ENCODE measurements around the gene TMX1.

DNA sequence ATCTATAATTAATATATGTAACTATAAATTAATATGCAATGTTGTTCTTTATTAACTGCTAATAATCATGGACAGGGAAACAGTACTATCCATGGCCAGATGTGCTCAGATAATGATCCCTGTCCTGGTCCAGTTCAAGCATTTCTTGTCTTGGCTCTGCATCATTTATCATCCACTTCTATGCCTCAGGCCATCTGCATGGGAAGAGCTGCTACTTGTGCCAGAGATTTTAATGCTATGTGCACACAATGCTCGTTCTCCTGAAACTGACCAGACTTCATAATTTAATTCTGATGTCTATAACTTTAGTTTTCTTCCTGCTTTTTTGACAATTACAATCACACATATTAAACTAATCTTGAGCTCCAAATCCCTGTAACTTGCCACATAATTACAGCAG, 11.2 kb upstream of the TMX1 start:
- TF ChIP-seq, protein P1, sequence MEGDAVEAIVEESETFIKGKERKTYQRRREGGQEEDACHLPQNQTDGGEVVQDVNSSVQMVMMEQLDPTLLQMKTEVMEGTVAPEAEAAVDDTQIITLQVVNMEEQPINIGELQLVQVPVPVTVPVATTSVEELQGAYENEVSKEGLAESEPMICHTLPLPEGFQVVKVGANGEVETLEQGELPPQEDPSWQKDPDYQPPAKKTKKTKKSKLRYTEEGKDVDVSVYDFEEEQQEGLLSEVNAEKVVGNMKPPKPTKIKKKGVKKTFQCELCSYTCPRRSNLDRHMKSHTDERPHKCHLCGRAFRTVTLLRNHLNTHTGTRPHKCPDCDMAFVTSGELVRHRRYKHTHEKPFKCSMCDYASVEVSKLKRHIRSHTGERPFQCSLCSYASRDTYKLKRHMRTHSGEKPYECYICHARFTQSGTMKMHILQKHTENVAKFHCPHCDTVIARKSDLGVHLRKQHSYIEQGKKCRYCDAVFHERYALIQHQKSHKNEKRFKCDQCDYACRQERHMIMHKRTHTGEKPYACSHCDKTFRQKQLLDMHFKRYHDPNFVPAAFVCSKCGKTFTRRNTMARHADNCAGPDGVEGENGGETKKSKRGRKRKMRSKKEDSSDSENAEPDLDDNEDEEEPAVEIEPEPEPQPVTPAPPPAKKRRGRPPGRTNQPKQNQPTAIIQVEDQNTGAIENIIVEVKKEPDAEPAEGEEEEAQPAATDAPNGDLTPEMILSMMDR (IDR thresholded peaks at IDR 0.05) = no peak
- TF ChIP-seq POLR2A (IDR thresholded peaks at IDR 0.05) = no peak

Data from heart left ventricle (tissue), 13 donors.